Neuronal stem cell (in vitro differentiated cells): ENCODE measurements around the gene TSNAXIP1. TPM values are rescaled to one million over a fixed set of nuclear protein-coding genes. Genes with fewer than 3 reads are reported as not detected.

Source experiments
- DNase-seq: peaks from one replicate; pipeline ENCODE4 v3.0.0-alpha.2; 2013; ENCODE audit warnings: low spot score
- H2AFZ ChIP-seq: one replicate; pipeline ENCODE4 v1.6.1; 2013; ENCODE audit warnings: mild to moderate bottlenecking, low read length, inconsistent platforms
- H2AK5ac ChIP-seq: 2 replicates; pipeline ENCODE4 v1.6.1; 2013; ENCODE audit warnings: low read depth, mild to moderate bottlenecking, inconsistent platforms, low read length, moderate library complexity, mixed read lengths
- H2BK120ac ChIP-seq: 2 replicates; pipeline ENCODE4 v1.6.1; 2013; ENCODE audit warnings: low read depth, mild to moderate bottlenecking, inconsistent platforms, low read length, moderate library complexity, mixed read lengths
- H2BK12ac ChIP-seq: one replicate; pipeline ENCODE4 v1.6.1; 2013; ENCODE audit warnings: low read length, inconsistent platforms
- H2BK15ac ChIP-seq: 2 replicates; pipeline ENCODE4 v1.6.1; 2013; ENCODE audit warnings: mild to moderate bottlenecking, low read length, inconsistent platforms, mixed read lengths
- H2BK5ac ChIP-seq: one replicate; pipeline ENCODE4 v1.6.1; 2013; ENCODE audit warnings: inconsistent platforms, mild to moderate bottlenecking, low read length, moderate library complexity
- H3K14ac ChIP-seq: one replicate; pipeline ENCODE4 v1.6.1; 2013; ENCODE audit warnings: low read length, inconsistent platforms
- H3K18ac ChIP-seq: 2 replicates; pipeline ENCODE4 v1.6.1; 2013; ENCODE audit warnings: low read length, inconsistent platforms
- H3K23ac ChIP-seq: 2 replicates; pipeline ENCODE4 v1.6.1; 2013; ENCODE audit warnings: low read depth, mild to moderate bottlenecking, mixed read lengths, low read length, inconsistent platforms; ENCODE audit not compliant: poor library complexity
- H3K27ac ChIP-seq: replicated peaks from 3 replicates; pipeline ENCODE4 v1.5.1; 2013; ENCODE audit warnings: low read length, inconsistent platforms
- H3K27me3 ChIP-seq, 3 experiments: 2 replicates each; pipeline ENCODE4 v1.6.1; 2013; ENCODE audit warnings: low read length in 3 of 3, mild to moderate bottlenecking in 2 of 3, inconsistent platforms in 1 of 3, low read depth in 1 of 3, mixed read lengths in 1 of 3, moderate library complexity in 1 of 3; ENCODE audit not compliant: control insufficient read depth in 3 of 3, insufficient read depth in 3 of 3
- H3K36me3 ChIP-seq, 2 donors: replicated peaks in 1 of 2; 2 replicates each; pipeline ENCODE4 v1.6.1; 2013; ENCODE audit warnings: low read length in 2 of 2; ENCODE audit not compliant: control insufficient read depth in 2 of 2, insufficient read depth in 2 of 2
- H3K4ac ChIP-seq: 2 replicates; pipeline ENCODE4 v1.6.1; 2013; ENCODE audit warnings: inconsistent platforms, mild to moderate bottlenecking, low read length, moderate library complexity
- H3K4me1 ChIP-seq, 2 donors: 1 replicate in 1 of 2; 2 replicates in 1 of 2; pipeline ENCODE4 v1.6.1; 2013; ENCODE audit warnings: low read length in 2 of 2, low read depth in 1 of 2; ENCODE audit not compliant: control insufficient read depth in 2 of 2, insufficient read depth in 1 of 2
- H3K4me2 ChIP-seq: one replicate; pipeline ENCODE4 v1.6.1; 2013; ENCODE audit warnings: mild to moderate bottlenecking, low read length, inconsistent platforms; ENCODE audit not compliant: insufficient read depth, poor library complexity, severe bottlenecking
- H3K4me3 ChIP-seq, 2 donors: 2 replicates each; pipeline ENCODE4 v1.5.1; 2013; ENCODE audit warnings: low read length in 2 of 2, mild to moderate bottlenecking in 2 of 2, inconsistent platforms in 1 of 2, moderate library complexity in 1 of 2
- H3K79me1 ChIP-seq: one replicate; pipeline ENCODE4 v1.6.1; 2013; ENCODE audit warnings: low read depth, mild to moderate bottlenecking, inconsistent platforms, low read length, moderate library complexity
- H3K9ac ChIP-seq: one replicate; pipeline ENCODE4 v1.6.1; 2013; ENCODE audit warnings: mild to moderate bottlenecking, low read depth, low read length, inconsistent platforms; ENCODE audit not compliant: poor library complexity
- H3K9me3 ChIP-seq, 2 donors: replicated peaks in 1 of 2; 2 replicates each; pipeline versions ENCODE3 to v1.6.1; 2013; ENCODE audit warnings: low read length in 2 of 2, mild to moderate bottlenecking in 2 of 2, inconsistent platforms in 1 of 2, low read depth in 1 of 2, mixed read lengths in 1 of 2, moderate library complexity in 1 of 2; ENCODE audit not compliant: control insufficient read depth in 2 of 2, insufficient read depth in 1 of 2
- H4K8ac ChIP-seq: one replicate; pipeline ENCODE4 v1.6.1; 2013; ENCODE audit warnings: low read depth, mild to moderate bottlenecking, inconsistent platforms, low read length, moderate library complexity
- H4K91ac ChIP-seq: one replicate; pipeline ENCODE4 v1.6.1; 2013; ENCODE audit warnings: low read length, low read depth, mild to moderate bottlenecking, inconsistent platforms; ENCODE audit not compliant: poor library complexity
- WGBS, 2 donors: extraction: QIAGEN DNeasy Blood & Tissue Kit; methylation state at CpG; one replicate each; pipeline ENCODE4 v1.1.7; 2013; ENCODE audit warnings: missing lambda C conversion rate in 2 of 2, mixed read lengths in 1 of 2; ENCODE audit not compliant: insufficient read length in 2 of 2, insufficient replicate concordance in 1 of 2; ENCODE audit errors: extremely low coverage in 2 of 2; 5-methylcytosine and 5-hydroxymethylcytosine counted together
- polyA plus RNA-seq, 2 experiments: library from polyadenylated mRNA; stranded (reverse); fragments of 200-250 nt; gene quantifications; one replicate each; pipeline ENCODE4 v1.2.3, GENCODE V29; 2013

TSNAXIP1 gene, protein sequence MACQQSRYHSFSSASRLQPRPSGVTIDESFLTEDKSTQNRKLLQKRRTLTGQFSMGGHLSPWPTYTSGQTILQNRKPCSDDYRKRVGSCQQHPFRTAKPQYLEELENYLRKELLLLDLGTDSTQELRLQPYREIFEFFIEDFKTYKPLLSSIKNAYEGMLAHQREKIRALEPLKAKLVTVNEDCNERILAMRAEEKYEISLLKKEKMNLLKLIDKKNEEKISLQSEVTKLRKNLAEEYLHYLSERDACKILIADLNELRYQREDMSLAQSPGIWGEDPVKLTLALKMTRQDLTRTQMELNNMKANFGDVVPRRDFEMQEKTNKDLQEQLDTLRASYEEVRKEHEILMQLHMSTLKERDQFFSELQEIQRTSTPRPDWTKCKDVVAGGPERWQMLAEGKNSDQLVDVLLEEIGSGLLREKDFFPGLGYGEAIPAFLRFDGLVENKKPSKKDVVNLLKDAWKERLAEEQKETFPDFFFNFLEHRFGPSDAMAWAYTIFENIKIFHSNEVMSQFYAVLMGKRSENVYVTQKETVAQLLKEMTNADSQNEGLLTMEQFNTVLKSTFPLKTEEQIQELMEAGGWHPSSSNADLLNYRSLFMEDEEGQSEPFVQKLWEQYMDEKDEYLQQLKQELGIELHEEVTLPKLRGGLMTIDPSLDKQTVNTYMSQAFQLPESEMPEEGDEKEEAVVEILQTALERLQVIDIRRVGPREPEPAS
- polyA plus RNA-seq (2013, experiment 1 of 2): 1.1 TPM
- 1.2 TPM for polyA plus RNA-seq (2013, experiment 2 of 2)

DNA sequence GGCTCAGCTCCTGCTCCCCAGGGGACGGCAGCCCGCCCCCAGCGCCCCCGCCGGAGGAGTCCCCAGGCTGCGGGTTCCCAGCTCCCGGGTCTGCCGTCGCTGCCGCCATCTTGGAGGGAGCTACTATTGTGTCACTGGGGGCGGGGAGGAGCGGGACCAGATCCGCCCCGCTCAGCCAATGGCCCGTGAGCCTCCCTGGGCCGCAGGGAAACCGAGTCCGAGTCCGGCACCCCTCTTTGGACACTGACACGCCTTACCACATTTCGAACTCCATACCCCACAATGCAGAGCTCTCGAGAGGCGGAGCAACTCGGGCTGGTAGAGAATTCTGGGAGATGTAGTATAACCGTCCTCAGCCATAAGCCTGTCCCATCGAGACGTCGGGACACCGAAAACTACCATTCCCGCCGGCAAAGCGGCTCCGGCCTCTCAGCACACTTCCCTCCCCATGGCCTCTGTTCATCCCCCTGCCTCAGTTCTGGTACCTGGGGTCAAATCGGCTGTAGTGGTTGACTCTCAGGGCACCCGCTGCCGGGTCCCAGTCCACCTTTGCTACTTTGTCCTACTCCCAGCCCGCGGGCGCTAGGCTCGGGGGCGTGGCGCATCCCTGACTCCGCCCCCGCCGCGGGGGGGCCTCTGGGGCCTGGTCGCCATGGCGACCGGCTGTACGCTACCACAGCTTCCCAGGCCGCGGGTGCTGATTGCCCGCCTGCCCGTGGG is at the start of gene TSNAXIP1, which contains the start of gene RANBP10:
TSNAXIP1 (plus strand) TSS at position 462 of the 720 bp plus-strand sequence. CDS start 261 bp downstream, outside the sequence.
RANBP10 (minus strand) TSS at position 133 of the 720 bp plus-strand sequence; CDS start at position 109, 24 bp downstream.
- Histone ChIP-seq H3K4ac (no peak within 1 kb of the TSS), H2BK12ac (no peak within 1 kb of the TSS), H2AK5ac (peak within 1 kb of the TSS; percentile 89), H4K91ac (no peak within 1 kb of the TSS), H3K18ac (peak within 1 kb of the TSS; percentile 96), H3K4me3 (peak within 1 kb of the TSS; percentile 95 to 97), H2AFZ (peak within 1 kb of the TSS; percentile 96), H3K9ac (peak within 1 kb of the TSS; percentile 97), H3K4me1 (peaks cover 6 to 10% of the 10 kb centered on the region in 2 donors), H3K27me3 (no peaks in the 10 kb centered on the region), H3K23ac (peak within 1 kb of the TSS; percentile 80), H2BK5ac (peak within 1 kb of the TSS; percentile 90), H3K36me3 (peaks cover 7 to 35% of the 10 kb centered on the region in 2 donors), H2BK120ac (peak within 1 kb of the TSS; percentile 68), H3K9me3 (no peaks in the 10 kb centered on the region), H3K14ac (peak within 1 kb of the TSS; percentile 91), H3K4me2 (peak within 1 kb of the TSS; percentile 94), H3K27ac (peak within 1 kb of the TSS; percentile 84), H3K79me1 (peaks cover 8% of the 10 kb centered on the region), H4K8ac (no peak within 1 kb of the TSS), H2BK15ac (peak within 1 kb of the TSS; percentile 81)
- WGBS, 2 donors: no CpG with 5 or more reads among the region's 54 CpGs
- peak; percentile 99 for DNase-seq

DNA sequence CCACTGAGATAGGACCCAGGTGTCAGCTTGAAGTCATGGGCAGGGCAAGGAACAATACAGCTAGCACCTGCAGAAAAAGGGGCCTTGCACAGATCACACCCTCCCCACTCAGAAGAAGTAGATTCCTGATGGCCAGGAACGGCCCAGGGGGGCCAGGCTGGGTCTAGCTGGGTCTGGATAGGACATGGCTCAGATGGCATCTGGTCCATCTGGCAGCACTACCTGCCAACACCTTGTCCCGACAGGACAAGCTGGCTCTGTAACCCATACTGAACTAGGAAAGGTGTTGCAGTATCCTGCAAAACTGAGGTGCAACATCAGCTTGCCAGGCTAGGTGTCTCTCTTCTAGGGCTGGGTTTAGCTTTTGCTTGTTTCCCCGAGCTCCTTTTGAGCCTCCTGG is 48.7 kb upstream of the TSNAXIP1 start:
- Histone ChIP-seq H2BK5ac (no peak overlapping the region), H3K9me3 (no peaks in the 10 kb centered on the region), H3K27me3 (no peaks in the 10 kb centered on the region), H3K4me3 (no peak overlapping the region), H3K27ac (no peak overlapping the region), H2BK12ac (no peak overlapping the region), H3K4me1 (no peaks in the 10 kb centered on the region), H2BK15ac (no peak overlapping the region), H3K79me1 (peaks cover 3% of the 10 kb centered on the region), H3K14ac (no peak overlapping the region), H2BK120ac (no peak overlapping the region), H3K4ac (no peak overlapping the region), H2AK5ac (no peak overlapping the region), H4K8ac (no peak overlapping the region), H3K9ac (no peak overlapping the region), H3K4me2 (no peak overlapping the region), H3K18ac (no peak overlapping the region), H4K91ac (no peak overlapping the region), H2AFZ (no peak overlapping the region), H3K36me3 (peaks cover 0 to 45% of the 10 kb centered on the region in 2 donors), H3K23ac (no peak overlapping the region)
- no CpG with 5 or more reads among the region's 3 CpGs for WGBS, 2 donors
- no peak for DNase-seq

DNA sequence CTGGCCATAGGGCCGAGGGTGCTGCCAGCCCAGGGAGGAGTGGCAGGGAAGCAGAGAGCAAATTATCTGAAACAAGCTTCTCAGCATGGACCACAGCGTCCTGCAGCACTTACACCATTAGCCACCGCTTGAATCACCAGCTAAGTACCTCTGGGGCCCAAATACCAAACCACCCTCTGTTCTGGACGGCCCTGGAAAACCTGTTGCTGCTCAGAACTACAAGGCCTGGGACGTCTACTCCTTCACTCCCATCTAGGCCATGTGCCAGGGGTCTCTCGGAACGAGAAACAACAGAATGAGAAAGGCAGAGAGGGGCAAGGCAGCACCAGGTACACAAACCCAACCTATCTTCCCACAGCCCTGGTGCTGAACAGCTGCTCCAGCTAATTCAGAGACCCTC is 47.7 kb upstream of the TSNAXIP1 start:
- H3K27me3 ChIP-seq: no peaks in the 10 kb centered on the region
- H3K4me1 ChIP-seq: no peaks in the 10 kb centered on the region
- DNase-seq: no peak
- H3K79me1 ChIP-seq: peaks cover 4% of the 10 kb centered on the region
- H3K23ac ChIP-seq: no peak overlapping the region
- no peak overlapping the region for H3K4ac ChIP-seq
- WGBS, 2 donors: no CpG with 5 or more reads among the region's 7 CpGs
- no peak overlapping the region for H2AFZ ChIP-seq
- no peak overlapping the region for H2BK15ac ChIP-seq
- peaks cover 0 to 49% of the 10 kb centered on the region in 2 donors for H3K36me3 ChIP-seq
- no peak overlapping the region for H4K91ac ChIP-seq
- H4K8ac ChIP-seq: no peak overlapping the region
- H3K14ac ChIP-seq: no peak overlapping the region
- H3K4me3 ChIP-seq: no peak overlapping the region
- H2BK120ac ChIP-seq: no peak overlapping the region
- H3K9me3 ChIP-seq: no peaks in the 10 kb centered on the region
- H3K9ac ChIP-seq: no peak overlapping the region
- no peak overlapping the region for H2BK12ac ChIP-seq
- H3K27ac ChIP-seq: no peak overlapping the region
- H3K18ac ChIP-seq: no peak overlapping the region
- no peak overlapping the region for H3K4me2 ChIP-seq
- H2AK5ac ChIP-seq: no peak overlapping the region
- no peak overlapping the region for H2BK5ac ChIP-seq
